ENCODE data around the gene CLNS1A. TPM values are rescaled to one million over a fixed set of nuclear protein-coding genes. Genes with fewer than 3 reads are reported as not detected.

The CLNS1A gene
- total RNA-seq, 1 donor from 2014 or later: 186 TPM

Other genes with a start within 250 kb of the CLNS1A start
- 32.1 and 33.1 TPM in 2 replicates for gene PAK1, start 163.7 kb downstream of the CLNS1A start, total RNA-seq
- gene AQP11, start 47.8 kb downstream of the CLNS1A start, total RNA-seq: 0.38 and 0.65 TPM in 2 replicates
- 45.3 and 47.6 TPM in 2 replicates for gene RSF1, start 182.9 kb upstream of the CLNS1A start, total RNA-seq
- 1.3 and 1.4 TPM in 2 replicates for gene AAMDC, start 183.3 kb upstream of the CLNS1A start, total RNA-seq

All from activated CD4-positive, alpha-beta T cell treated with anti-CD3 and anti-CD28 coated beads, Interleukin-2, amount 10 ng/mL, durations not matched to agents 24 days and 14 days (primary cell).